NCI-H1930 (cell line): Measurements from ENCODE around the gene MPP7.
A peak's percentile ranks its signal among the peaks of the same experiment; 100 is the strongest.
"Not testable (repeated sequence)": the region's sequence is repeated elsewhere in the genome, so short reads cannot be mapped to it uniquely, and the experiment has no call there.

Experiments
- DNase-seq, 2 experiments: peaks; one replicate each; lab custom pipeline; 2025; lab: John Stamatoyannopoulos, UW

The MPP7 gene

GRCh38 chr10:28302638-28303488 is at the start of gene MPP7:
Gene MPP7, minus strand, starts transcription at chr10:28303064. Its CDS starts 64,460 bp downstream, at chr10:28238604.
- DNase-seq, result peak; percentile 67 to 70

GRCh38 chr10:28349892-28350291 is 47.0 kb upstream of the MPP7 start:
- DNase-seq, result no peak

- no peak for DNase-seq
Measured at GRCh38 chr10:28343987-28344895, 41.4 kb upstream of the MPP7 start.

GRCh38 chr10:28343252-28343651 is 40.4 kb upstream of the MPP7 start:
- DNase-seq, result no peak

GRCh38 chr10:28341679-28342078 is 38.8 kb upstream of the MPP7 start:
- DNase-seq, result not testable (repeated sequence)

GRCh38 chr10:28332726-28333125 is 29.9 kb upstream of the MPP7 start:
- no peak for DNase-seq

GRCh38 chr10:28331841-28332240 is 29.0 kb upstream of the MPP7 start:
- peak in 1 of 2 experiments; percentile 1 for DNase-seq

- DNase-seq, result no peak
Measured at GRCh38 chr10:28331066-28331465, 28.2 kb upstream of the MPP7 start.

- no peak for DNase-seq
Measured at GRCh38 chr10:28328346-28328745, 25.5 kb upstream of the MPP7 start.

GRCh38 chr10:28327491-28327880 is 24.6 kb upstream of the MPP7 start:
- DNase-seq, result no peak

GRCh38 chr10:28326516-28327490 is 23.9 kb upstream of the MPP7 start:
- DNase-seq, result no peak

- no peak for DNase-seq
Measured at GRCh38 chr10:28320799-28321198, 17.9 kb upstream of the MPP7 start.

GRCh38 chr10:28320090-28320489 is 17.2 kb upstream of the MPP7 start:
- no peak for DNase-seq

GRCh38 chr10:28319061-28319460 is 16.2 kb upstream of the MPP7 start:
- DNase-seq, result not testable (repeated sequence)

- DNase-seq, result no peak
Measured at GRCh38 chr10:28318626-28319025, 15.8 kb upstream of the MPP7 start.

GRCh38 chr10:28317760-28318159 is 14.9 kb upstream of the MPP7 start:
- no peak for DNase-seq

GRCh38 chr10:28316696-28317095 is 13.8 kb upstream of the MPP7 start:
- no peak for DNase-seq

GRCh38 chr10:28315140-28315539 is 12.3 kb upstream of the MPP7 start:
- DNase-seq, result no peak

- DNase-seq, result no peak
Measured at GRCh38 chr10:28314211-28314610, 11.3 kb upstream of the MPP7 start.

GRCh38 chr10:28312572-28312971 is 9.7 kb upstream of the MPP7 start:
- no peak for DNase-seq

- no peak for DNase-seq
Measured at GRCh38 chr10:28311104-28311503, 8.2 kb upstream of the MPP7 start.

- no peak for DNase-seq
Measured at GRCh38 chr10:28307267-28307666, 4.4 kb upstream of the MPP7 start.
